Natural killer cell (primary cell): Measurements from ENCODE around the gene GADD45A. TPM values are rescaled to one million over a fixed set of nuclear protein-coding genes. Genes with fewer than 3 reads are reported as not detected.

Experiments used
- ATAC-seq, 3 donors: fragments of 150-1000 bp in 2 of 3; fragments of 200-7000 bp in 1 of 3; cut with Tn5 transposase; 1 replicate in 1 of 3; 2 replicates in 2 of 3; pipeline ENCODE4 v1.10.0; 2021; ENCODE audit warnings: mild to moderate bottlenecking in 2 of 3, moderate library complexity in 2 of 3
- DNase-seq, 2 donors: peaks; one replicate each; pipeline versions ENCODE4 v3.0.0 to v3.0.0-alpha.2; 2013 to 2021; ENCODE audit warnings: mixed read lengths in 1 of 2
- H3K27ac ChIP-seq: one replicate; pipeline ENCODE4 v1.5.1; 2013; ENCODE audit warnings: mild to moderate bottlenecking, low read length
- H3K27me3 ChIP-seq: one replicate; pipeline ENCODE4 v1.6.1; 2013; ENCODE audit warnings: low read length; ENCODE audit not compliant: control insufficient read depth, insufficient read depth
- H3K36me3 ChIP-seq: one replicate; pipeline ENCODE4 v1.6.1; 2013; ENCODE audit warnings: low read length; ENCODE audit not compliant: control insufficient read depth, insufficient read depth
- H3K4me1 ChIP-seq: one replicate; pipeline ENCODE4 v1.6.1; 2013; ENCODE audit warnings: low read length; ENCODE audit not compliant: control insufficient read depth, insufficient read depth
- H3K4me3 ChIP-seq: one replicate; pipeline ENCODE4 v1.5.1; 2013; ENCODE audit warnings: low read length
- H3K9me3 ChIP-seq: one replicate; pipeline ENCODE4 v1.6.1; 2013; ENCODE audit warnings: low read length; ENCODE audit not compliant: control insufficient read depth, insufficient read depth
- H3K27ac Mint-ChIP-seq, 2 donors: one replicate each; pipeline ENCODE4 v1.8.0; 2022; ENCODE audit warnings: mild to moderate bottlenecking in 2 of 2, mixed read lengths in 2 of 2, moderate library complexity in 1 of 2
- H3K27me3 Mint-ChIP-seq, 2 donors: one replicate each; pipeline ENCODE4 v1.8.0; 2022; ENCODE audit warnings: low read depth in 2 of 2, mixed read lengths in 2 of 2
- H3K36me3 Mint-ChIP-seq: one replicate; pipeline ENCODE4 v1.8.0; 2022; ENCODE audit warnings: mixed read lengths
- H3K4me1 Mint-ChIP-seq, 2 donors: one replicate each; pipeline ENCODE4 v1.8.0; 2022; ENCODE audit warnings: mixed read lengths in 2 of 2
- H3K4me3 Mint-ChIP-seq: one replicate; pipeline ENCODE4 v1.8.0; 2022; ENCODE audit warnings: mild to moderate bottlenecking, moderate library complexity, mixed read lengths
- H3K9me3 Mint-ChIP-seq, 2 donors: one replicate each; pipeline ENCODE4 v1.8.0; 2022; ENCODE audit warnings: mixed read lengths in 2 of 2
- CTCF ChIP-seq: fragments of 200-600 bp; IDR thresholded peaks from one replicate; pipeline ENCODE4 v1.8.0; 2022; ENCODE audit warnings: antibody characterized with exemption
- WGBS: methylation state at CpG from one replicate; pipeline ENCODE4 v1.1.7; 2013; ENCODE audit warnings: missing lambda C conversion rate; ENCODE audit not compliant: insufficient coverage; 5-methylcytosine and 5-hydroxymethylcytosine counted together
- intact Hi-C: fragments of 100-400 bp; cut with micrococcal nuclease; formaldehyde crosslinking; loops from one replicate; pipeline ENCODE4 v1.14.2; 2022
- total RNA-seq, 4 donors: library from RNA; stranded (reverse); fragments of 120-200 nt in 1 of 4; gene quantifications; one replicate each; pipeline versions ENCODE4 v1.2.3 to v1.2.4, GENCODE V29; 2013 to 2022

GADD45A gene
- total RNA-seq, 3 donors from 2014 or later (not counting 1 experiment from before 2014, with no cell fraction given) = 21.8 to 30.3 (median 26.6) TPM

DNA sequence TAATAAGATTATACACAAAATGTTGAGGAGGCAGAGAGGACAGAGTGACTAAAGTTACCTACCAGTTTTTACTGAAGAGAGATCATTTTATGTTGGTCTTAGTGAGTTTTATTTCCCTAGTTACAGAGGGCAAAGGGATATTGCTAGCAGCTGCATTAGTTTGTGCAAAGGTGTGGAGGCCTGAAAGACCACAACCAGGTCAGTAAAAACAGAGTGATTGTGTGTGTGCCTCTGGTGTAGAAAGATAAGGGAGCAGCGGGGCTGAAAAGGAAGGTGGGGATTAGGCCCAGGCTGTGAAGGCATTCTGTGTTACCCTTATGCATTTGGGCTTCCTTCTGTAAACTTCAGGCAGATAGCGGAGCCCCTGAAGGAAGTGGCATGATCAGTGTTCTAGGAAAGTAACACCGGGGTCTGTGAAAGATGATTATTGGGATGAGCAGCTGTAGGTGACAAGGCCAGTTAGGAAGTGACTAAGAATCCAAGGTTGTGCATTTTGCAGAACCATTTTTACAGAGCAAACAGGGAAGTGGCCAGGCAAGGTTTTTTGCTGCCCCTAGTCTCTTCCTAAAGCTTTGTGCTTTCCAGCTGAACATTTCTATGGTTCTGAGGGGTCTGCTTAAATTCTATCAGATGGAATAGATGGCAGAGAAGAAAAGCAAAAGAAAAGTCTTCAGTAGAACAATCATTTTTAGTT lies 3.7 kb downstream of the GADD45A start:
- Histone ChIP-seq H3K4me1 (peaks cover 14% of the 10 kb centered on the region), H3K27me3 (no peaks in the 10 kb centered on the region), H3K27ac (no peak overlapping the region), H3K9me3 (no peaks in the 10 kb centered on the region), H3K4me3 (no peak overlapping the region), H3K36me3 (peaks cover 5% of the 10 kb centered on the region)
- WGBS = 69% methylated on average over 3 of the region's 3 CpGs
- no peak overlapping the region for H3K4me3 Mint-ChIP-seq
- H3K9me3 Mint-ChIP-seq = no peaks in the 10 kb centered on the region
- no peaks in the 10 kb centered on the region for H3K36me3 Mint-ChIP-seq
- ATAC-seq = no peak
- no peak for DNase-seq
- intact Hi-C loops = loop anchor here (5.0 to 10.0 kb wide), 3 partner anchors 354 to 761 kb away; no protein-coding TSS in a partner anchor
- no peaks in the 10 kb centered on the region for H3K27me3 Mint-ChIP-seq
- no peak for TF ChIP-seq CTCF
- H3K27ac Mint-ChIP-seq = no peak overlapping the region
- peaks cover 24 to 32% of the 10 kb centered on the region in 2 donors for H3K4me1 Mint-ChIP-seq

DNA sequence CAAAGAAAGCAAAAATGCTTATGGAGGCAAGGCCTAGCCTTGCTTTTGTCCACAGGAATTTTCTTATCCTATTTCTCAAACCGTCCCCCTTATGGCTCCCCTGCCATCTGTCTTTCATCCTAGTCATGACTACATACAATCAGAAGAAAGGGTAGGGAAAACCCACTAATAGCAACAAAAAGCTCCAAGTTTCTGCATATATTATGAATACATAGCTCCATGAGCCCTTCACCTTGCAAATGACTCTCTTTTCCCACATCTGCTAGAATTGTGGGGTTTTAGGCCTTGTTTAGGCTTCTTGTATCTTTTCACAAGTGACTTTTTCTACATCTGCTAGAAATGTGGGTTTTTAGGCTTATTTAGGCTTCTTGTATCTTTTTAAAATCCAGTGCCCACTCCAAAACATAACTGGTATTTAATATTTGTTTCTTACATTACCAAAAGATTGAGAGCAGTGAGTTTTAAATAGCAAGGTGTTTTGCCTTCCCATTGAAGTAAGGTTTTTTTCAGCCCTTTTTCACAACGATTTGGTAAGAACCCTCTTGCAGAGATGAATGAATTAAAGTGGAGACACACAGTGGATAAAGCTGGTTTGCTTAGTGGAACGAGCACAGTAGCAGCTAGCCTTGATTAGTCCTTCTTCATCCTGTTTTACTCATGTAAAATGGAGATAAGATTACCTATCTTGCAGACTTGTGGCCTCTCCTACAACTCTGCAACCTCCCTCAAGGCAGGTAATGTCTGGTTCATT lies 4.4 kb downstream of the GADD45A start:
- Mint-ChIP-seq H3K27ac (no peak overlapping the region), H3K4me1 (peaks cover 17 to 26% of the 10 kb centered on the region in 2 donors), H3K4me3 (no peak overlapping the region), H3K36me3 (no peaks in the 10 kb centered on the region), H3K9me3 (no peaks in the 10 kb centered on the region), H3K27me3 (no peaks in the 10 kb centered on the region)
- WGBS = 74% methylated on average over 2 of the region's 3 CpGs
- Histone ChIP-seq H3K9me3 (no peaks in the 10 kb centered on the region), H3K4me3 (no peak overlapping the region), H3K4me1 (peaks cover 10% of the 10 kb centered on the region), H3K27ac (no peak overlapping the region), H3K27me3 (no peaks in the 10 kb centered on the region), H3K36me3 (peaks cover 5% of the 10 kb centered on the region)
- no peak for DNase-seq
- ATAC-seq = no peak
- intact Hi-C loops = loop anchor here (5.0 to 10.0 kb wide), 3 partner anchors 355 to 762 kb away; no protein-coding TSS in a partner anchor
- TF ChIP-seq CTCF = no peak

- DNase-seq (no peak), ATAC-seq (no peak)
- no peak overlapping the region for H3K4me3 ChIP-seq
- no peaks in the 10 kb centered on the region for H3K27me3 ChIP-seq
- intact Hi-C loops = no loop called here
- peaks cover 5% of the 10 kb centered on the region for H3K36me3 ChIP-seq
- peaks cover 7% of the 10 kb centered on the region for H3K4me1 ChIP-seq
- Mint-ChIP-seq H3K4me3 (no peak overlapping the region), H3K27me3 (no peaks in the 10 kb centered on the region), H3K9me3 (no peaks in the 10 kb centered on the region), H3K4me1 (peaks cover 11 to 20% of the 10 kb centered on the region in 2 donors), H3K27ac (no peak overlapping the region), H3K36me3 (no peaks in the 10 kb centered on the region)
- TF ChIP-seq CTCF = no peak
- H3K9me3 ChIP-seq = no peaks in the 10 kb centered on the region
- no peak overlapping the region for H3K27ac ChIP-seq
Measured at GRCh38 chr1:67690018-67690363, 5.0 kb downstream of the GADD45A start.
